Left colon (tissue), 2 donors: Measurements from ENCODE around the gene THRA. TPM values are rescaled to one million over a fixed set of nuclear protein-coding genes. Genes with fewer than 3 reads are reported as not detected.
A peak's percentile ranks its signal among the peaks of the same experiment; 100 is the strongest.
"Not testable (repeated sequence)": the region's sequence is repeated elsewhere in the genome, so short reads cannot be mapped to it uniquely, and the experiment has no call there.

Experiments
- ATAC-seq: fragments of 200-7000 bp; cut with Tn5 transposase; one replicate; pipeline ENCODE4 v1.9.1; 2020; ENCODE audit warnings: mild to moderate bottlenecking, moderate library complexity
- DNase-seq, 2 donors: peaks; one replicate each; pipeline ENCODE4 v3.0.0-alpha.2; 2020
- intact Hi-C, 2 donors: fragments of 100-400 bp; cut with DNase I in 1 of 2; cut with micrococcal nuclease in 1 of 2; formaldehyde crosslinking; loops; one replicate each; pipeline versions ENCODE4 v1.11.2 to v1.14.0; 2022; cut with DNase I, micrococcal nuclease
- microRNA-seq, 2 donors: library from miRNA; unstranded; fragments of <30 nt; microRNA quantifications; one replicate each; pipeline versions ENCODE4 v1.1.0 to v1.2.0, GENCODE V29; 2020
- total RNA-seq, 2 donors: library from RNA; stranded (reverse); fragmentation: NEBNext Ultra II Directional; extraction: Animal tissue kit (Norgen Biotek cat#: 25700); gene quantifications; one replicate each; pipeline ENCODE4 v1.2.1, GENCODE V29; 2021
- donor health status: DM: no; HTN: no; CAD: no.
- donor health status: DM: yes; HTN: yes; CAD: no.

Gene THRA
- total RNA-seq, 2 donors from 2014 or later: 48.4 to 56.3 TPM

- ATAC-seq (peak; percentile 80), DNase-seq (peak; percentile 84 to 89)
- intact Hi-C loops: no loop called here
Measured at GRCh38 chr17:40121181-40122135, 58.7 kb downstream of the THRA start, which contains the start of gene MSL1. Gene MSL1 (plus strand): TSS chr17:40121971. CDS start chr17:40122613, 642 bp downstream.

DNA sequence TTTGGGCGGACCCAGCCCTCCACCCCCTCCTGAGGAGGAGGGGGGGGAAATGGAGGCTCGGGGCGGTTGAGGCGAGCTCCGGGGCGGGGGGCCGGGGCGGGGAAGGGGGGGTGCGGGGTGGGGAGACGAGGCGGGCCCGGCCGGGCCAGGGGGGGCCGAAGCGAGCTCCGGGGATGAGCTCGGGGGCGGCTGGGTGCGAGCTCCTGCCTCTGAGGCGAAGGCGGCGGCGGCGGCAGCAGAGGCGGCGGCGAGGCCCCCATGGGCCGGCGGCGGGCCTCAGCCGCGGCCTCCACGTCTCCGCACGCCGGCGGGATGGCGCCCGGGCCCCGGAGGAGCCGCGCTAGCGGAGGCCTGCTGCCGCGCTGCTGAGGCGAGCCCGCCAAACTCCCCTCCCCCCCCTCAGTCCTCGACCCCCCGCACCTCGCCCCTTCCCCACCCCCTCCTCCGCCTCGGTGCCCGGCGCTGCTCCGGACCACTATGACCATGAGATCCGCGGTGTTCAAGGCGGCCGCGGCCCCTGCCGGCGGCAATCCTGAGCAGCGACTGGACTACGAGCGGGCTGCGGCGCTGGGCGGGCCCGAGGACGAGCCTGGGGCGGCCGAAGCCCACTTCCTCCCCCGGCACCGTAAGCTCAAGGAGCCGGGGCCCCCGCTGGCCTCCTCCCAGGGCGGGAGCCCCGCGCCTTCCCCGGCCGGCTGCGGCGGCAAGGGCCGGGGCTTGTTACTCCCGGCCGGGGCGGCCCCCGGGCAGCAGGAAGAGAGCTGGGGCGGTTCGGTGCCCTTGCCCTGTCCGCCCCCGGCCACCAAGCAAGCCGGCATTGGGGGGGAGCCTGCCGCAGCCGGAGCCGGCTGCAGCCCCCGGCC is 59.6 kb downstream of the THRA start:
- ATAC-seq (peak; percentile 44), DNase-seq (peak in 1 of 2 donors; percentile 66)
- intact Hi-C loops: no loop called here

GRCh38 chr17:40122999-40123810 is 60.4 kb downstream of the THRA start:
- ATAC-seq (peak; percentile 30), DNase-seq (peak; percentile 65)
- intact Hi-C loops: no loop called here

- intact Hi-C loops: no loop called here
- DNase-seq: no peak
Measured at GRCh38 chr17:40123811-40124114, 61.0 kb downstream of the THRA start.

DNA sequence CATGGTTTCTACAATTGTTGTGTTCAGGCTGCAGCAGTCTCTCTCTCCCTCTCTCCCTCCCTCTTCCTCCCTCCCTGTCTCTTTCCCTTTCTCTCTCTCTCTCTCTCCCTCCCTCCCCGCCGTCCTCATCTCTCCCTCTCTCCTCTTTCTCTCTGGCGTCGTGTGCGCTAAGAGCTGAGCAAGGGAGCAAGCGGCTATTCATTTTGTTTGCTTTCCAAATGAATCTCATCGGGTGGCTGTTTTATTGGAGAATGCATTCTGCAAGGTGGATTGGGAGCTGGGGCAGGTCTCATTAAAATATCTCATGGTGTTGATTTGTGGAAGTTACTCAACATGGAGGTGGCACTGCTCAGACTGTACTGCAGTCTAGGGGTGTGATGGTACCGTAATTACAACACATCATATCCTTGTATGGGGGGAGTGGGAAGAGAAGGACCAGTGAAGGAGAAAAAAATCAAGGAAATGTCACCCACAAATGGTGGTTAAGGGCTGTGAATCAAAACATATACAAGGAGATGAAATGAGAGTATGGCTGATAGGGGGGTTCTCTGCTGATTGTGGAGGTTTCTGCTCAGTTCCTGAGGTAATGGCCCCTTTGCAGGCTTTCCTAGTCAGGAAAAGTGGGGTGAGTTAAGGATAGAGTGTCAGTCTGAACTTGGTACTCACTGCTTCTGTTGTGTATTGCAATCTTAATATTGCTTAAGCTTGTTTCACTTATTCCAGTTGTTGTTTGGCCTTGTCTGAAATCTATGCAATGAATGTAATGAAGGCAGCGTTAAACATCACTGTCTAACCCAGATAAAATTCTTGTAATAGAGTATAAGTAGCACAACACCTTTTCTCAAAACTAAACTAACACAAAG is 61.7 kb downstream of the THRA start:
- ATAC-seq (peak; percentile 7), DNase-seq (peak in 1 of 2 donors; percentile 21)
- intact Hi-C loops: no loop called here

More at GRCh38 chr17:40123811-40124114, 61.0 kb downstream of the THRA start:
- ATAC-seq: no peak

DNA sequence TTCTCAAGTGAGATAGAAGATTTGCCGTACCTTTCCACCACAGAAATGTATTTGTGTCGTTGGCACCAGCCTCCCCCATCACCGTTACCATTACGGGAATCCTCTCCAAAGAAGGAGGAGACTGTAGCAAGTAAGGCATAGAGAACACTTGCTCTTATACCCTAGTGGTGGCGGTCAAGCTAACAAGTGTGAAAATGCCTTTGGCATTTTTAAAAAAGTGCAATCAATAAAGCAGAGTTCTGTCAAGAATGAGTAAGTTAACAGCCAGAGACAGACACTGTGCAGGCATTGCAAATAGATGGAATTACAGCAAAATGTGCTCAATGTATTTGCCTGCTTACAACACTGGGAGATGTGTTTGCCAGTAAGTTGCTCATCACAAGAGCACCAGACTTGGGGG is 66.7 kb downstream of the THRA start:
- intact Hi-C loops: no loop called here
- ATAC-seq: no peak
- no peak for DNase-seq

DNA sequence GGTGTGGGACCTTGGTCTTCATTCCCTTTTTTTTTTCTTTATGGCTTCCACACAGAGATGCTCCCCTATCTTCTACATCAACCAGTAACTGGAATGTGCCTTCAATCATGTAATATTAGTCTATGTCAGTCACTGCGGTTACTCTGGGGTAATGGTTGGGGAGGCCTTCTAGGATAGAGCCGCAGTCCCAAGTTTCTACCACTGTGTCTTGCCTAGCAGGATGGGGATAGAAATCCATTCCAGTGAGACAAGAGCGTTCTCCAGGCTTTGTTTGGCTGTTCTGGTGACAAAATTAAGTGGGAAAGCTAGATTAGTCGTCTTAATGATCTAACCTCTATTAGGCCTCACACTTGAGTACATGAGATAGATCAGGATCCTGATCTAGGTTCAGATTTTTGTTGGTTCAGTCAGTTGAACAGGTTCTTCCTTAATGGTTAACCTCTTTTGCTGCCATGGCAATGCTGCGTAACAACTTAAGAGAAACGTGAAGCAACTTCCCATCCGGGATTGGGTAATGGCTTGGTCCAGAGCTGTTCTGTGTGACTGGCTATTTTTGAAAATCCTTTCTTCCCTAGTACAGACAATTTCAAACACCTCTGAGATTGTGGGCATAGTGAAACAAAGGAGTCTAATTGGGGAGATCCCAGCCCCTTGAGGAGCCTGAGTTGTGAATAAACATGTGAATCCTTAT is 67.7 kb downstream of the THRA start:
- DNase-seq (no peak), ATAC-seq (no peak)
- intact Hi-C loops: no loop called here

DNA sequence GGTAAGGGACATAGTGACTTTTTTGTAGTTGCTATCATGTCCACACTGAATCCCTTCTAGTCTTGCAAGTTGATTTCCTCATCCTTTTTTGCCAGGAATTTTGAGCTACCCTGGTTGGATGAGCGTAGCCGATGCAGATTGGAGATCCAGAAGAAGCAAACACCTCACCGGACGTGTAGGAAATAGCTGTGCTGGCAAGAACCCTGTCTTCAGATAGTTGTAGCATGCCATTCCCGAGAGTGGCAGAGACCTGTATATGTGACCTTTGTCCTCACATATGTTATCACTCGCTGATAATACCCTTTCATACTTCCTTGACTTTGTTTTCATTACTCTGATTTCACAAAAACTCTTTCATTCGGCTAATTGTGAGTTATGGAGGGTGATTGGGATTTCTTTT is 71.4 kb downstream of the THRA start:
- peak in 1 of 2 donors; percentile 54 for DNase-seq
- ATAC-seq: peak; percentile 96
- intact Hi-C loops: no loop called here

GRCh38 chr17:40135817-40136216 is 73.1 kb downstream of the THRA start:
- intact Hi-C loops: no loop called here
- DNase-seq: no peak
- ATAC-seq: no peak

DNA sequence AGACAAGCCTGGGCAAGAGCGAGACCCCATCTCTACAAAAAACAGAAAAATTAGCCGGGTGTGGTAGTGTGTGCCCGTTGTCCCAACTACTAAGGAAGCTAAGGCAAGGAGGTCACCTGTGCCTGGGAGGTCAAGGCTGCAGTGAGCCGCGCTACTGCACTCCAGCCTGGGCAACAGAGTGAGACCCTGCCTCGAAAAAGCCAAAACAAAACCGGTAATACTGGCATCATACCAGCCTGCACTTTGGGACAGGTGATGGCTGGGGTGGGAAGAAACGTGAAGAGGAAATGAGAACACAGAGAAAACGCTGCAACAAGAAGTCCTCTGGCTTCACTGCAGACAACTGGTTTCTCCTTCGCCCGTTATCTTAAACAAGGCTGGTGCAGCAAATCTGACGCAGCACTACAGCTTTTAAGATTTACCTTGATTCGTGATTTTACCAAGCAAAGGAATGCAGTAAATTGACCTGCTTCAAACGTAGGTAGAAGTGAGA is 76.8 kb downstream of the THRA start:
- intact Hi-C loops: no loop called here
- DNase-seq (peak in 1 of 2 donors; percentile 38), ATAC-seq (peak; percentile 16)

DNA sequence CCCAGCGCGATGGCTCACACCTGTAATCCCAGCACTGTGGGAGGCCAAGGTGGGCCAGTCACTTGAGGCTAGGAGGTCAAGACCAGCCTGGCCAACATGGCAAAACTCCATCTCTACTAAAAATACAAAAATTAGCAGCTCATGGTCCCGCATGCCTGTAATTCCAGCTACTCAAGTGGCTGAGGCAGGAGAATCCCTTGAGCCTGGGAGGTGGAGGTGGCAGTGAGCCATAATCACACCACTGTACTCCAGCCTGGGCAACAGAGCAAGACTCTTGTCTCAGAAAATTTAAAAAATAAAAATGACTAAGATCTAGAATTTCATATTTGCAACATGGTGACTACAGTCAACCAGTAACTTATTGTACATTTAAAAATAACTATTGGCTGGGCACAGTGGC is 80.4 kb downstream of the THRA start:
- intact Hi-C loops, ATAC-seq, DNase-seq: not testable (repeated sequence)

Small RNA genes lying within 50 kb of the gene (microRNA-seq; reads per million reads assigned to microRNA genes)
- 0.53 to 4.1 reads per million in 2 donors for gene MIR6884

Other genes with a start within 250 kb of the THRA start
- gene IKZF3, start 198.7 kb upstream of the THRA start, total RNA-seq: 1 to 10 TPM; 1.7 to 4.9 TPM
- not detected for gene ZPBP2, start 194.8 kb upstream of the THRA start, total RNA-seq
- 100 to 1,000 TPM in 1 of 2 donors, 10 to 100 TPM in 1; 91.4 to 116 TPM for gene GSDMB, start 144.3 kb upstream of the THRA start, total RNA-seq
- 10 to 100 TPM; 63.4 to 68.8 TPM for gene ORMDL3, start 135.4 kb upstream of the THRA start, total RNA-seq
- not detected for gene LRRC3C, start 135.2 kb upstream of the THRA start, total RNA-seq
- gene GSDMA, start 100.0 kb upstream of the THRA start, total RNA-seq: under 1 TPM in 1 of 2 donors, not detected in 1; 0.58 TPM
- 100 to 1,000 TPM in 1 of 2 donors, 10 to 100 TPM in 1; 97.5 to 109 TPM for gene PSMD3, start 82.2 kb upstream of the THRA start, total RNA-seq
- gene CSF3, start 47.5 kb upstream of the THRA start, total RNA-seq: under 1 TPM; 0.20 to 0.67 TPM
- gene MED24, start 8.6 kb upstream of the THRA start, total RNA-seq: 100 to 1,000 TPM in 1 of 2 donors, 10 to 100 TPM in 1; 63.4 to 108 TPM
- 10 to 100 TPM; 16.9 to 19.8 TPM for gene NR1D1, start 37.6 kb downstream of the THRA start, total RNA-seq
- gene MSL1, start 59.0 kb downstream of the THRA start, total RNA-seq: 10 to 100 TPM; 77.4 to 82.0 TPM
- gene CASC3, start 77.6 kb downstream of the THRA start, total RNA-seq: 10 to 100 TPM; 56.2 to 58.9 TPM
- gene RAPGEFL1, start 114.5 kb downstream of the THRA start, total RNA-seq: 100 to 1,000 TPM; 149 to 194 TPM
- gene WIPF2, start 156.3 kb downstream of the THRA start, total RNA-seq: 10 to 100 TPM; 43.6 to 53.6 TPM
- gene CDC6, start 224.9 kb downstream of the THRA start, total RNA-seq: 1 to 10 TPM; 5.5 to 9.0 TPM
- gene RARA, start 246.2 kb downstream of the THRA start, total RNA-seq: 10 to 100 TPM; 37.2 to 56.4 TPM